Stimulated activated naive CD8-positive, alpha-beta T cell treated with anti-CD3 and anti-CD28 coated beads, Interleukin-15, Interleukin-2, amounts not matched to agents 100 ng/mL and 50 ng/mL, for 24 hours (primary cell): ENCODE measurements around the gene ZNF84.

Experiments
- H3K27ac Mint-ChIP-seq: one replicate; pipeline ENCODE4 v1.8.0; 2021; ENCODE audit warnings: mild to moderate bottlenecking, mixed read lengths
- H3K27me3 Mint-ChIP-seq: one replicate; pipeline ENCODE4 v1.8.0; 2021; ENCODE audit warnings: mixed read lengths
- H3K36me3 Mint-ChIP-seq: one replicate; pipeline ENCODE4 v1.8.0; 2021; ENCODE audit warnings: low read depth, mixed read lengths
- H3K4me1 Mint-ChIP-seq: one replicate; pipeline ENCODE4 v1.8.0; 2021; ENCODE audit warnings: low read depth, mixed read lengths
- H3K4me3 Mint-ChIP-seq: one replicate; pipeline ENCODE4 v1.8.0; 2021; ENCODE audit warnings: mild to moderate bottlenecking, mixed read lengths
- H3K9me3 Mint-ChIP-seq: one replicate; pipeline ENCODE4 v1.8.0; 2021; ENCODE audit warnings: mixed read lengths

Gene ZNF84

GRCh38 chr12:133081159-133081780, 44.0 kb downstream of the ZNF84 start:
- no peaks in the 10 kb centered on the region for H3K27me3 Mint-ChIP-seq
- H3K4me3 Mint-ChIP-seq, result no peak overlapping the region
- H3K9me3 Mint-ChIP-seq, result peaks cover 56% of the 10 kb centered on the region
- no peak overlapping the region for H3K27ac Mint-ChIP-seq
- H3K4me1 Mint-ChIP-seq, result peaks cover 9% of the 10 kb centered on the region
- H3K36me3 Mint-ChIP-seq, result peaks cover 65% of the 10 kb centered on the region

GRCh38 chr12:133083345-133083744, 46.0 kb downstream of the ZNF84 start:
- Mint-ChIP-seq H3K36me3 (peaks cover 67% of the 10 kb centered on the region), H3K9me3 (peaks cover 54% of the 10 kb centered on the region), H3K27ac (no peak overlapping the region), H3K27me3 (no peaks in the 10 kb centered on the region), H3K4me1 (peaks cover 9% of the 10 kb centered on the region), H3K4me3 (no peak overlapping the region)

- Mint-ChIP-seq H3K36me3 (peaks cover 99% of the 10 kb centered on the region), H3K9me3 (peaks cover 55% of the 10 kb centered on the region), H3K4me1 (no peaks in the 10 kb centered on the region), H3K27ac (peak overlapping the region; percentile 41), H3K4me3 (no peak overlapping the region), H3K27me3 (no peaks in the 10 kb centered on the region)
These were observed 68.3 kb downstream of the ZNF84 start for GRCh38 chr12:133105620-133106019.

GRCh38 chr12:133106253-133106652, 68.9 kb downstream of the ZNF84 start:
- peaks cover 99% of the 10 kb centered on the region for H3K36me3 Mint-ChIP-seq
- no peaks in the 10 kb centered on the region for H3K27me3 Mint-ChIP-seq
- no peak overlapping the region for H3K4me3 Mint-ChIP-seq
- no peaks in the 10 kb centered on the region for H3K4me1 Mint-ChIP-seq
- no peak overlapping the region for H3K27ac Mint-ChIP-seq
- H3K9me3 Mint-ChIP-seq, result peaks cover 52% of the 10 kb centered on the region

- Mint-ChIP-seq H3K27me3 (no peaks in the 10 kb centered on the region), H3K4me3 (no peak overlapping the region), H3K4me1 (no peaks in the 10 kb centered on the region), H3K9me3 (peaks cover 48% of the 10 kb centered on the region), H3K36me3 (peaks cover 97% of the 10 kb centered on the region), H3K27ac (no peak overlapping the region)
These were observed 69.8 kb downstream of the ZNF84 start for GRCh38 chr12:133107121-133107520.

- Mint-ChIP-seq H3K27me3 (no peaks in the 10 kb centered on the region), H3K27ac (no peak overlapping the region), H3K4me3 (no peak overlapping the region), H3K9me3 (peaks cover 44% of the 10 kb centered on the region), H3K36me3 (peaks cover 92% of the 10 kb centered on the region), H3K4me1 (no peaks in the 10 kb centered on the region)
These were observed 70.8 kb downstream of the ZNF84 start for GRCh38 chr12:133108150-133108549.
